GM23338 (cell line): ENCODE measurements around the gene SNX21. TPM values are rescaled to one million over a fixed set of nuclear protein-coding genes. Genes with fewer than 3 reads are reported as not detected.

Source experiments
- ATAC-seq: fragments of 200-7000 bp; cut with Tn5 transposase; 3 replicates; pipeline ENCODE4 v1.9.1; 2020
- DNase-seq: peaks from one replicate; pipeline ENCODE4 v3.0.0-alpha.2; 2015; ENCODE audit warnings: low spot score
- H2AFZ ChIP-seq: fragments of 200-600 bp; sonication (generic); 2 replicates; pipeline ENCODE4 v1.8.0; 2016; ENCODE audit warnings: antibody characterized with exemption, mild to moderate bottlenecking, moderate library complexity
- H3F3A ChIP-seq: fragments of 200-600 bp; sonication (generic); replicated peaks from 2 replicates; pipeline ENCODE4 v1.8.0; 2017; ENCODE audit warnings: antibody characterized with exemption, mixed run types, low read depth
- H3K27ac ChIP-seq: fragments of 200-600 bp; sonication (generic); 2 replicates; pipeline ENCODE4 v1.6.1; 2016; ENCODE audit warnings: low read depth
- H3K27me3 ChIP-seq: fragments of 200-600 bp; sonication (generic); 2 replicates; pipeline ENCODE4 v1.8.0; 2016; ENCODE audit warnings: mild to moderate bottlenecking, mixed run types, moderate library complexity; ENCODE audit not compliant: insufficient read depth
- H3K36me3 ChIP-seq: fragments of 200-600 bp; sonication (generic); 2 replicates; pipeline ENCODE4 v1.8.0; 2016; ENCODE audit warnings: mild to moderate bottlenecking; ENCODE audit not compliant: insufficient read depth
- H3K4me1 ChIP-seq: fragments of 200-600 bp; sonication (generic); 2 replicates; pipeline ENCODE4 v1.8.0; 2016; ENCODE audit warnings: mild to moderate bottlenecking, moderate library complexity; ENCODE audit not compliant: insufficient read depth
- H3K4me2 ChIP-seq: fragments of 200-600 bp; sonication (generic); 2 replicates; pipeline ENCODE4 v1.7.1; 2017; ENCODE audit warnings: mixed run types
- H3K4me3 ChIP-seq: fragments of 200-600 bp; sonication (generic); 2 replicates; pipeline ENCODE4 v1.6.1; 2016; ENCODE audit warnings: mixed run types
- H3K79me2 ChIP-seq: fragments of 200-600 bp; sonication (generic); replicated peaks from 2 replicates; pipeline ENCODE4 v1.8.0; 2017; ENCODE audit warnings: mild to moderate bottlenecking; ENCODE audit not compliant: insufficient read depth
- H3K9me2 ChIP-seq: fragments of 200-600 bp; sonication (generic); 2 replicates; pipeline ENCODE4 v1.8.0; 2017; ENCODE audit not compliant: insufficient read depth
- H4K20me1 ChIP-seq: fragments of 200-600 bp; sonication (generic); replicated peaks from 2 replicates; pipeline ENCODE4 v1.8.0; 2017; ENCODE audit warnings: mild to moderate bottlenecking; ENCODE audit not compliant: insufficient read depth
- H3K27ac Mint-ChIP-seq: 2 replicates; pipeline ENCODE4 v1.8.0; 2020; ENCODE audit warnings: inconsistent platforms, mild to moderate bottlenecking, moderate library complexity, mixed read lengths
- H3K27me3 Mint-ChIP-seq: 3 replicates; pipeline ENCODE4 v1.8.0; 2022; ENCODE audit warnings: low read depth, mild to moderate bottlenecking, moderate library complexity, mixed read lengths, inconsistent platforms; ENCODE audit not compliant: insufficient read depth, poor library complexity
- H3K36me3 Mint-ChIP-seq: 3 replicates; pipeline ENCODE4 v1.8.0; 2021; ENCODE audit warnings: low read depth, mild to moderate bottlenecking, inconsistent platforms, moderate library complexity, mixed read lengths
- H3K4me1 Mint-ChIP-seq: 3 replicates; pipeline ENCODE4 v1.8.0; 2020; ENCODE audit warnings: mild to moderate bottlenecking, inconsistent platforms, mixed read lengths
- H3K4me3 Mint-ChIP-seq: 3 replicates; pipeline ENCODE4 v1.8.0; 2021; ENCODE audit warnings: moderate library complexity, mild to moderate bottlenecking, inconsistent platforms, mixed read lengths
- H3K9me3 Mint-ChIP-seq: 3 replicates; pipeline ENCODE4 v1.8.0; 2020; ENCODE audit warnings: moderate library complexity, mild to moderate bottlenecking, inconsistent platforms, mixed read lengths
- CREB1 ChIP-seq: fragments of 250-450 bp; sonication (Bioruptor Pico); IDR thresholded peaks from 2 replicates; pipeline ENCODE4 v1.5.0; 2020; ENCODE audit warnings: low read depth, mild to moderate bottlenecking, moderate library complexity
- EZH2 ChIP-seq: fragments of 200-600 bp; sonication (generic); IDR thresholded peaks from one replicate; pipeline ENCODE4 v1.8.0; 2017; ENCODE audit warnings: antibody characterized with exemption, mild to moderate bottlenecking, low read depth; ENCODE audit not compliant: unreplicated experiment
- JUNB ChIP-seq: IDR thresholded peaks from one replicate; pipeline ENCODE4 v1.6.1; 2016; ENCODE audit warnings: antibody characterized with exemption; ENCODE audit not compliant: unreplicated experiment
- NANOG ChIP-seq: IDR thresholded peaks from 2 replicates; pipeline ENCODE4 v1.6.1; 2016; ENCODE audit warnings: antibody characterized with exemption, borderline replicate concordance
- POLR2AphosphoS5 ChIP-seq: IDR thresholded peaks from 2 replicates; pipeline ENCODE4 v1.6.1; 2016; ENCODE audit warnings: antibody characterized with exemption, low read depth
- STAT1 ChIP-seq: IDR thresholded peaks from one replicate; pipeline ENCODE4 v1.6.1; 2016; ENCODE audit warnings: antibody characterized with exemption; ENCODE audit not compliant: unreplicated experiment
- ZNF114 ChIP-seq: fragments of 250-450 bp; sonication (Bioruptor Pico); IDR thresholded peaks from 2 replicates; pipeline ENCODE4 v1.5.0; 2020; ENCODE audit warnings: mild to moderate bottlenecking, moderate library complexity
- ZNF331 ChIP-seq: fragments of 250-450 bp; sonication (Bioruptor Pico); IDR thresholded peaks from 2 replicates; pipeline ENCODE4 v1.5.0; 2020; ENCODE audit warnings: low read depth, mild to moderate bottlenecking, moderate library complexity
- polyA plus RNA-seq: library from polyadenylated mRNA; unstranded; fragments of >200 nt; fragmentation: Nextera tagmentation; extraction: Ambion mirVana; gene quantifications from 2 replicates; pipeline ENCODE4 v1.2.1, GENCODE V29; 2016
- total RNA-seq: library from RNA; depleted of rRNA; stranded (reverse); fragments of >200 nt; shearing (Covaris generic); gene quantifications from 2 replicates; pipeline ENCODE4 v1.2.3, GENCODE V29; 2014
- TF ChIP-seq, protein P1 (sequence below): IDR thresholded peaks from one replicate; pipeline ENCODE4 v1.6.1; 2018; ENCODE audit warnings: antibody characterized with exemption; ENCODE audit not compliant: unreplicated experiment
- TF ChIP-seq, protein P2 (sequence below): IDR thresholded peaks from 2 replicates; pipeline ENCODE4 v1.6.1; 2016; ENCODE audit warnings: antibody characterized with exemption
- TF ChIP-seq, protein P3 (sequence below), 2 experiments: fragments of 200-600 bp in 1 of 2; sonication (generic) in 1 of 2; conservative IDR thresholded peaks; 2 replicates each; pipeline versions ENCODE4 v1.5.1 to v1.6.1; 2016 to 2017; ENCODE audit warnings: antibody characterized with exemption in 2 of 2, low read depth in 2 of 2, mild to moderate bottlenecking in 2 of 2, moderate library complexity in 1 of 2

The SNX21 gene
- total and polyA plus RNA-seq, 2 experiments from 2014 or later: 13.3 to 31.5 TPM

- TF ChIP-seq, protein P1, sequence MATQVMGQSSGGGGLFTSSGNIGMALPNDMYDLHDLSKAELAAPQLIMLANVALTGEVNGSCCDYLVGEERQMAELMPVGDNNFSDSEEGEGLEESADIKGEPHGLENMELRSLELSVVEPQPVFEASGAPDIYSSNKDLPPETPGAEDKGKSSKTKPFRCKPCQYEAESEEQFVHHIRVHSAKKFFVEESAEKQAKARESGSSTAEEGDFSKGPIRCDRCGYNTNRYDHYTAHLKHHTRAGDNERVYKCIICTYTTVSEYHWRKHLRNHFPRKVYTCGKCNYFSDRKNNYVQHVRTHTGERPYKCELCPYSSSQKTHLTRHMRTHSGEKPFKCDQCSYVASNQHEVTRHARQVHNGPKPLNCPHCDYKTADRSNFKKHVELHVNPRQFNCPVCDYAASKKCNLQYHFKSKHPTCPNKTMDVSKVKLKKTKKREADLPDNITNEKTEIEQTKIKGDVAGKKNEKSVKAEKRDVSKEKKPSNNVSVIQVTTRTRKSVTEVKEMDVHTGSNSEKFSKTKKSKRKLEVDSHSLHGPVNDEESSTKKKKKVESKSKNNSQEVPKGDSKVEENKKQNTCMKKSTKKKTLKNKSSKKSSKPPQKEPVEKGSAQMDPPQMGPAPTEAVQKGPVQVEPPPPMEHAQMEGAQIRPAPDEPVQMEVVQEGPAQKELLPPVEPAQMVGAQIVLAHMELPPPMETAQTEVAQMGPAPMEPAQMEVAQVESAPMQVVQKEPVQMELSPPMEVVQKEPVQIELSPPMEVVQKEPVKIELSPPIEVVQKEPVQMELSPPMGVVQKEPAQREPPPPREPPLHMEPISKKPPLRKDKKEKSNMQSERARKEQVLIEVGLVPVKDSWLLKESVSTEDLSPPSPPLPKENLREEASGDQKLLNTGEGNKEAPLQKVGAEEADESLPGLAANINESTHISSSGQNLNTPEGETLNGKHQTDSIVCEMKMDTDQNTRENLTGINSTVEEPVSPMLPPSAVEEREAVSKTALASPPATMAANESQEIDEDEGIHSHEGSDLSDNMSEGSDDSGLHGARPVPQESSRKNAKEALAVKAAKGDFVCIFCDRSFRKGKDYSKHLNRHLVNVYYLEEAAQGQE: no peak
- TF ChIP-seq NANOG: no peak
These were observed 41.0 kb downstream of the SNX21 start (continued) for GRCh38 chr20:45874576-45874975.

DNA sequence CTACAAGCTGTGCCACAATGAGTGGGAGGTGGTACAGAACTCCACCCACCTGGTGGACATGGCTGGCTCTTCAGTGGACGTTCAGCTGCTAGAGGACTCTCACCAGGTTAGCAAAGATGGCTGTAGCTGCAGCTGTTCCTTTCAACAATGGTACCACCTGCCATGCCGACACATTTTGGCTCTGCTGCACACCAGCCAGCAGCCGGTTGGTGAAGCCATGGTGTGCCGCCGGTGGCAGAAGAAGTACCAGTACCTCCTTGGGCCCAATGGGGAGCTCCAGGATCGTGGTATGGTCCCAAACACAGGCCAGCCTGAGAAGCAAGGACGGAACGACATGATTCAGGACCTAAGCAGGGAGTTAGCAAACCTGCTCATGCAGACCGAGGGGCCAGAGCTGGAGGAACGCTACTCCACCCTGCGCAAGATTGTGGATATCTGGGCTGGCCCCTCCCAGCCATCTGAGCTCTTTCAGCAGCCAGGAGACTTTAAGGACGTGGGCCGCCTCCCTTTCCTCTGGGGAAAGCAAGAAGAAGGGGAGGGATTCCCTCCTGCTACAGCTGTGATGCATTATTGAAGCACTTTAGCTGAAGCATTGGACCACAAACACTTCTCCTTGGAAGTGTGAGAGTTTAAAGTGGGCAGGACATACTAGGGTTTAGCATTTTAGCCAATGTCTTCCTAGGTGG lies 44.6 kb downstream of the SNX21 start:
- Histone ChIP-seq H3K27me3 (no peaks in the 10 kb centered on the region), H3K36me3 (no peaks in the 10 kb centered on the region), H3K4me3 (no peak overlapping the region), H3K9me2 (no peaks in the 10 kb centered on the region), H4K20me1 (peaks cover 11% of the 10 kb centered on the region; the same call in 1 of the 2 replicates), H3F3A (no peaks in the 10 kb centered on the region), H3K79me2 (peaks cover 14% of the 10 kb centered on the region), H3K4me2 (no peak overlapping the region), H2AFZ (no peak overlapping the region), H3K4me1 (no peaks in the 10 kb centered on the region), H3K27ac (no peak overlapping the region)
- H3K36me3 Mint-ChIP-seq: peaks cover 17% of the 10 kb centered on the region
- ATAC-seq (no peak), DNase-seq (no peak)
- H3K4me3 Mint-ChIP-seq: no peak overlapping the region
- H3K27ac Mint-ChIP-seq: no peak overlapping the region
- H3K9me3 Mint-ChIP-seq: peaks cover 4% of the 10 kb centered on the region; the same call in 1 of the 3 replicates
- peaks cover 8% of the 10 kb centered on the region; the same call in 2 of the 3 replicates for H3K4me1 Mint-ChIP-seq
- peaks cover 6% of the 10 kb centered on the region for H3K27me3 Mint-ChIP-seq
- TF ChIP-seq EZH2: no peak
- no peak for TF ChIP-seq POLR2AphosphoS5
- no peak for TF ChIP-seq ZNF114 (CRISPR knock-in tag)
- TF ChIP-seq NANOG: no peak
- no peak for TF ChIP-seq JUNB
- TF ChIP-seq STAT1: no peak
- TF ChIP-seq, protein P2, sequence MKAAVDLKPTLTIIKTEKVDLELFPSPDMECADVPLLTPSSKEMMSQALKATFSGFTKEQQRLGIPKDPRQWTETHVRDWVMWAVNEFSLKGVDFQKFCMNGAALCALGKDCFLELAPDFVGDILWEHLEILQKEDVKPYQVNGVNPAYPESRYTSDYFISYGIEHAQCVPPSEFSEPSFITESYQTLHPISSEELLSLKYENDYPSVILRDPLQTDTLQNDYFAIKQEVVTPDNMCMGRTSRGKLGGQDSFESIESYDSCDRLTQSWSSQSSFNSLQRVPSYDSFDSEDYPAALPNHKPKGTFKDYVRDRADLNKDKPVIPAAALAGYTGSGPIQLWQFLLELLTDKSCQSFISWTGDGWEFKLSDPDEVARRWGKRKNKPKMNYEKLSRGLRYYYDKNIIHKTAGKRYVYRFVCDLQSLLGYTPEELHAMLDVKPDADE: no peak
- TF ChIP-seq, protein P3, sequence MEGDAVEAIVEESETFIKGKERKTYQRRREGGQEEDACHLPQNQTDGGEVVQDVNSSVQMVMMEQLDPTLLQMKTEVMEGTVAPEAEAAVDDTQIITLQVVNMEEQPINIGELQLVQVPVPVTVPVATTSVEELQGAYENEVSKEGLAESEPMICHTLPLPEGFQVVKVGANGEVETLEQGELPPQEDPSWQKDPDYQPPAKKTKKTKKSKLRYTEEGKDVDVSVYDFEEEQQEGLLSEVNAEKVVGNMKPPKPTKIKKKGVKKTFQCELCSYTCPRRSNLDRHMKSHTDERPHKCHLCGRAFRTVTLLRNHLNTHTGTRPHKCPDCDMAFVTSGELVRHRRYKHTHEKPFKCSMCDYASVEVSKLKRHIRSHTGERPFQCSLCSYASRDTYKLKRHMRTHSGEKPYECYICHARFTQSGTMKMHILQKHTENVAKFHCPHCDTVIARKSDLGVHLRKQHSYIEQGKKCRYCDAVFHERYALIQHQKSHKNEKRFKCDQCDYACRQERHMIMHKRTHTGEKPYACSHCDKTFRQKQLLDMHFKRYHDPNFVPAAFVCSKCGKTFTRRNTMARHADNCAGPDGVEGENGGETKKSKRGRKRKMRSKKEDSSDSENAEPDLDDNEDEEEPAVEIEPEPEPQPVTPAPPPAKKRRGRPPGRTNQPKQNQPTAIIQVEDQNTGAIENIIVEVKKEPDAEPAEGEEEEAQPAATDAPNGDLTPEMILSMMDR (conservative IDR thresholded peaks at IDR 0.05; ENCODE audit: low read depth in 2 of 2): no peak
- no peak for TF ChIP-seq CREB1 (CRISPR knock-in tag)
- TF ChIP-seq, protein P1: no peak
- no peak for TF ChIP-seq ZNF331 (CRISPR knock-in tag)
